ENCODE data around the gene HHAT. TPM values are rescaled to one million over a fixed set of nuclear protein-coding genes. Genes with fewer than 3 reads are reported as not detected.

HHAT gene
- total and polyA plus RNA-seq, 2 of the 4 experiments (the other 2 are of a cell fraction): 1.7 to 2.5 TPM

- TF ChIP-seq, protein P1, sequence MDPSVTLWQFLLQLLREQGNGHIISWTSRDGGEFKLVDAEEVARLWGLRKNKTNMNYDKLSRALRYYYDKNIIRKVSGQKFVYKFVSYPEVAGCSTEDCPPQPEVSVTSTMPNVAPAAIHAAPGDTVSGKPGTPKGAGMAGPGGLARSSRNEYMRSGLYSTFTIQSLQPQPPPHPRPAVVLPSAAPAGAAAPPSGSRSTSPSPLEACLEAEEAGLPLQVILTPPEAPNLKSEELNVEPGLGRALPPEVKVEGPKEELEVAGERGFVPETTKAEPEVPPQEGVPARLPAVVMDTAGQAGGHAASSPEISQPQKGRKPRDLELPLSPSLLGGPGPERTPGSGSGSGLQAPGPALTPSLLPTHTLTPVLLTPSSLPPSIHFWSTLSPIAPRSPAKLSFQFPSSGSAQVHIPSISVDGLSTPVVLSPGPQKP (IDR thresholded peaks at IDR 0.05; ENCODE audit: borderline replicate concordance, low read depth, low read length): no peak
These were observed 71.5 kb downstream of the HHAT start (continued) for GRCh38 chr1:210400043-210400840.

DNA sequence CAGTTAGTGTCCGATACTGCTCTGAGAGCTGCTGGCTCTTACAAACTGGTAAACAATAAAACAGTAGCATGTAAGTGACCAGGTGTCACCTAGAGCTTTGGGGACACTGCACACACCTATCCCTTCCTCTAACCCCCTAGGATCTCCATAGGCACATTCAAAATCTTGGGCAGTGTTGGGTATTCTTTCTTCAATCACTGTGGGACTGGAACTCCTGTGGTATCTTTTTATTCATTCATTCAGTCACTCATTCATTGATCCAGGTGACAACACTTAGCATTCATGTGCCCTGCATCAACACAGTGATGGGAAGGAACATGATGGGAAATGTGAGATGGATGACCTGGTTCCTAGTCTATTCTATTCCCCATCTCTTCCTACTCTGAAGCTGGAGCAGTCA, 73.9 kb downstream of the HHAT start:
- no peak overlapping the region for H2AK5ac ChIP-seq (ENCODE audit: low read depth, low read length)
- H3K4me2 ChIP-seq (ENCODE audit: low read depth, low read length): no peak overlapping the region
- POLR2A ChIA-PET (ENCODE audit: unreplicated experiment): no interaction called here
- H3K18ac ChIP-seq (ENCODE audit: low read depth, low read length): no peak overlapping the region
- intact Hi-C loops (cut with micrococcal nuclease) (no loop called here), in situ Hi-C loops (cut with MboI; ENCODE audit: low sequenced_read_pairs) (loop anchor here (25.0 kb wide), 1 partner anchor 185 kb away; no protein-coding TSS in a partner anchor), dilution Hi-C loops (cut with HindIII; ENCODE audit: low sequenced_read_pairs, unreplicated experiment) (loop anchor here (10.0 kb wide), 1 partner anchor 472 kb away; no protein-coding TSS in a partner anchor)
- no peak overlapping the region for H2AK9ac ChIP-seq (replicated peaks; ENCODE audit: low read depth, low read length, poor library complexity)
- H3K4ac ChIP-seq (ENCODE audit: low read depth, low read length): no peak overlapping the region
- H3K36me3 ChIP-seq (ENCODE audit: control insufficient read depth, insufficient read depth, low read length): no peaks in the 10 kb centered on the region
- no TSS peak for BruUV-seq (replicated peaks)
- H2BK15ac ChIP-seq (ENCODE audit: low read depth, low read length): no peak overlapping the region
- no peak overlapping the region for H3K4me3 ChIP-seq (ENCODE audit: insufficient read depth, low read depth, low read length)
- no peak overlapping the region for H2AFZ ChIP-seq (replicated peaks; ENCODE audit: low read length, poor library complexity)
- no peak for ATAC-seq (ENCODE audit: low read depth)
- no peak overlapping the region for H4K5ac ChIP-seq (ENCODE audit: low read depth, low read length)
- no peak overlapping the region for H3K9ac ChIP-seq (ENCODE audit: low read depth, low read length)
- no peak overlapping the region for H2BK20ac ChIP-seq (ENCODE audit: low read depth, low read length)
- no CpG with 5 or more reads among the region's 1 CpG for WGBS, 2 experiments (ENCODE audit: extremely low coverage in 2 of 2, insufficient read length in 1 of 2)
- H3K14ac ChIP-seq (replicated peaks; ENCODE audit: low read depth, low read length): no peak overlapping the region
- H2BK120ac ChIP-seq (ENCODE audit: low read depth, low read length): no peak overlapping the region
- no peak for DNase-seq
- H4K91ac ChIP-seq (ENCODE audit: insufficient read depth, low read depth, low read length): no peak overlapping the region
- H3K27me3 ChIP-seq (ENCODE audit: control insufficient read depth, insufficient read depth, low read length): no peaks in the 10 kb centered on the region
- H3K23ac ChIP-seq (ENCODE audit: low read depth, low read length): no peak overlapping the region
- no peak overlapping the region for H2BK5ac ChIP-seq (ENCODE audit: low read depth, low read length, poor library complexity, severe bottlenecking)
- H3K9me1 ChIP-seq (ENCODE audit: insufficient read depth, low read length): no peaks in the 10 kb centered on the region
- H4K20me1 ChIP-seq (ENCODE audit: insufficient read depth, low read length): no peaks in the 10 kb centered on the region
- CTCF ChIA-PET: interaction anchor here (0.6 to 6.2 kb wide), 7 partner anchors 9 to 733 kb away, joined by 3 to 50 read pairs (median 6); partner anchors contain the start of gene KCNH1
- no peaks in the 10 kb centered on the region for H3K9me3 ChIP-seq (ENCODE audit: control insufficient read depth, insufficient read depth, low read length)
- H4K8ac ChIP-seq (ENCODE audit: low read depth in 2 of 2, low read length in 2 of 2): no peak overlapping the region
- no peak overlapping the region for H3K56ac ChIP-seq (ENCODE audit: extremely low read depth, insufficient read depth, low read length)
- no peak overlapping the region for H3K27ac ChIP-seq (ENCODE audit: insufficient read depth, low read length)
- H3K4me1 ChIP-seq (ENCODE audit: control insufficient read depth, insufficient read depth, low read length): peaks cover 3% of the 10 kb centered on the region
- no peaks in the 10 kb centered on the region for H3K79me1 ChIP-seq (ENCODE audit: low read depth in 1 of 2, low read length in 2 of 2)
- no peak for TF ChIP-seq RCOR1 (IDR thresholded peaks at IDR 0.05; ENCODE audit: insufficient replicate concordance, low read length)
- no peak for TF ChIP-seq FOS (IDR thresholded peaks at IDR 0.05; ENCODE audit: low read depth, low read length)
- no peak for TF ChIP-seq NFE2L2 (IDR thresholded peaks at IDR 0.05; ENCODE audit: low read depth, low read length)
- no peak for TF ChIP-seq RAD21 (IDR thresholded peaks at IDR 0.05; ENCODE audit: low read length)
- TF ChIP-seq BHLHE40 (IDR thresholded peaks at IDR 0.05; ENCODE audit: low read depth, low read length): no peak
- no peak for TF ChIP-seq CEBPB (IDR thresholded peaks at IDR 0.05; ENCODE audit: low read depth, low read length)
- TF ChIP-seq RFX5 (IDR thresholded peaks at IDR 0.05; ENCODE audit: low read depth, low read length): no peak
- TF ChIP-seq, protein P1 (IDR thresholded peaks at IDR 0.05; ENCODE audit: borderline replicate concordance, low read depth, low read length): no peak
- TF ChIP-seq MXI1 (IDR thresholded peaks at IDR 0.05; ENCODE audit: borderline replicate concordance, low read depth, low read length): no peak
- TF ChIP-seq USF2 (IDR thresholded peaks at IDR 0.05; ENCODE audit: low read depth, low read length): no peak
- no peak for TF ChIP-seq MAFK (IDR thresholded peaks at IDR 0.05; ENCODE audit: low read depth, low read length)
- TF ChIP-seq CHD1 (IDR thresholded peaks at IDR 0.05; ENCODE audit: low read depth, low read length): no peak
- TF ChIP-seq MAZ (IDR thresholded peaks at IDR 0.05; ENCODE audit: borderline replicate concordance, low read depth, low read length): no peak
